ENCODE results near the gene EGFL8. TPM values are rescaled to one million over a fixed set of nuclear protein-coding genes. Genes with fewer than 3 reads are reported as not detected.
A peak's percentile ranks its signal among the peaks of the same experiment; 100 is the strongest.

The EGFL8 gene
- total and polyA plus RNA-seq, 9 of the 15 experiments (the other 6 are each of a cell fraction or from before 2014, with no cell fraction given) = 2.2 to 47.4 (median 14.2) TPM

- TF ChIP-seq ATF7 (IDR thresholded peaks at IDR 0.05) (no peak), ZNF12 (CRISPR knock-in tag; IDR thresholded peaks at IDR 0.05) (no peak)
These were observed 37.8 kb downstream of the EGFL8 start (continued) for GRCh38 chr6:32202186-32202585.

GRCh38 chr6:32203426-32204267 lies 39.3 kb downstream of the EGFL8 start:
- ChIA-PET CTCF (ENCODE audit: low intra/inter-chr PET ratio) (no interaction called here), POLR2A (interaction anchor here (0.5 to 1.9 kb wide), 6 partner anchors 8 to 76 kb away, joined by 3 to 10 read pairs (median 4); partner anchors contain the start of genes ATF6B and PBX2)
- Histone ChIP-seq H3K9me3 (replicated peaks; ENCODE audit: control insufficient read depth, insufficient read depth, low read depth, low read length) (no peaks in the 10 kb centered on the region), H3K4me3 (no peak overlapping the region), H3K79me2 (ENCODE audit: control insufficient read depth, insufficient read depth, low read length) (no peaks in the 10 kb centered on the region), H3K4me1 (replicated peaks in 1 of 2; ENCODE audit: control insufficient read depth in 2 of 2, insufficient read depth in 2 of 2, low read length in 2 of 2) (peaks cover 3 to 18% of the 10 kb centered on the region in 2 experiments; a peak in 3 of 5 replicates), H3K27ac (ENCODE audit: extremely low read depth, low read depth, low read length) (no peak overlapping the region), H3K9ac (ENCODE audit: insufficient read depth in 1 of 2, low read depth in 2 of 2, low read length in 2 of 2) (peak overlapping the region in 1 of 2 experiments; percentile 37; a peak in 2 of 4 replicates), H3K27me3 (ENCODE audit: control insufficient read depth in 2 of 2, insufficient read depth in 2 of 2, low read length in 2 of 2) (peaks cover 10 to 12% of the 10 kb centered on the region in 2 experiments; a peak in 4 of 5 replicates), H4K20me1 (replicated peaks; ENCODE audit: control insufficient read depth, insufficient read depth, low read length) (no peaks in the 10 kb centered on the region), H3K36me3 (ENCODE audit: control insufficient read depth, insufficient read depth, low read length) (no peaks in the 10 kb centered on the region), H3K4me2 (ENCODE audit: insufficient read depth, low read length) (no peak overlapping the region), H3K9me1 (ENCODE audit: control insufficient read depth, insufficient read depth, low read length) (no peaks in the 10 kb centered on the region), H2AFZ (ENCODE audit: low read depth, low read length) (no peak overlapping the region)
- no peak for FAIRE-seq
- no peak for DNase-seq (ENCODE audit: extremely low read depth in 1 of 4, low spot score in 3 of 4)
- no TSS peak for BruUV-seq (replicated peaks)
- TF ChIP-seq NFIC (IDR thresholded peaks at IDR 0.05) (0 out of 2 replicates have a peak, but pooled peaks have one; percentile 4), BRF1 (IDR thresholded peaks at IDR 0.05; ENCODE audit: borderline replicate concordance, extremely low read depth, insufficient read length) (no peak)
- intact Hi-C loops (cut with micrococcal nuclease) = no loop called here
- in situ Hi-C loops (cut with MboI) = no loop called here
- no peak for ATAC-seq
- WGBS (ENCODE audit: insufficient coverage, low coverage, missing lambda C conversion rate) = 7% methylated on average over 9 of the region's 9 CpGs

All from K562 (cell line).